Neural cell (in vitro differentiated cells): Measurements from ENCODE around the gene FSCN2. TPM values are rescaled to one million over a fixed set of nuclear protein-coding genes. Genes with fewer than 3 reads are reported as not detected.

ENCODE experiments used
- H2AFZ ChIP-seq: fragments of 200-600, 300-800 bp; sonication (generic), shearing (Covaris generic); 2 replicates; pipeline ENCODE4 v1.6.0; 2014; ENCODE audit warnings: low read depth, mild to moderate bottlenecking, antibody characterized with exemption, low read length, moderate library complexity
- H3F3A ChIP-seq: fragments of 200-600 bp; shearing (Covaris generic); 2 replicates; pipeline ENCODE4 v1.6.1; 2016; ENCODE audit warnings: mild to moderate bottlenecking, moderate library complexity, mixed read lengths, antibody characterized with exemption, low read length; ENCODE audit not compliant: insufficient read depth, poor library complexity, severe bottlenecking
- H3K27ac ChIP-seq: fragments of 200-600, 300-800 bp; sonication (generic), shearing (Covaris generic); 2 replicates; pipeline ENCODE4 v1.5.1; 2014; ENCODE audit warnings: mild to moderate bottlenecking, low read length, moderate library complexity
- H3K27me3 ChIP-seq: fragments of 300-800, 200-600 bp; sonication (generic), shearing (Covaris generic); 2 replicates; pipeline ENCODE4 v1.6.0; 2014; ENCODE audit warnings: mild to moderate bottlenecking, low read depth, low read length, moderate library complexity; ENCODE audit not compliant: insufficient read depth
- H3K36me3 ChIP-seq: fragments of 300-800, 200-600 bp; sonication (generic), shearing (Covaris generic); 2 replicates; pipeline ENCODE4 v1.5.1; 2014; ENCODE audit warnings: mild to moderate bottlenecking, antibody characterized with exemption, low read length, moderate library complexity; ENCODE audit not compliant: insufficient read depth
- H3K4me2 ChIP-seq: fragments of 300-800, 200-600 bp; sonication (generic), shearing (Covaris generic); 2 replicates; pipeline ENCODE4 v1.6.0; 2014; ENCODE audit warnings: mild to moderate bottlenecking, low read length
- H3K4me3 ChIP-seq: fragments of 300-800, 200-600 bp; sonication (generic), shearing (Covaris generic); 2 replicates; pipeline ENCODE4 v1.5.1; 2014; ENCODE audit warnings: mild to moderate bottlenecking, low read length, moderate library complexity
- H3K79me2 ChIP-seq: fragments of 200-600 bp; shearing (Covaris generic); replicated peaks from 2 replicates; pipeline ENCODE4 v1.6.0; 2014; ENCODE audit warnings: mild to moderate bottlenecking, low read length, moderate library complexity; ENCODE audit not compliant: insufficient read depth
- H3K9ac ChIP-seq: fragments of 300-800, 200-600 bp; sonication (generic), shearing (Covaris generic); 2 replicates; pipeline ENCODE4 v1.6.1; 2016; ENCODE audit warnings: mild to moderate bottlenecking, low read length, mixed read lengths
- H3K9me2 ChIP-seq: fragments of 200-600 bp; shearing (Covaris generic); 2 replicates; pipeline ENCODE4 v1.6.1; 2016; ENCODE audit warnings: mild to moderate bottlenecking, low read length, mixed read lengths; ENCODE audit not compliant: insufficient read depth
- H3K9me3 ChIP-seq: fragments of 200-600, 300-800 bp; sonication (generic), shearing (Covaris generic); 2 replicates; pipeline ENCODE4 v1.6.1; 2016; ENCODE audit warnings: mild to moderate bottlenecking, mixed run types, low read length, moderate library complexity, mixed read lengths
- H4K20me1 ChIP-seq: fragments of 200-600 bp; shearing (Covaris generic); 2 replicates; pipeline ENCODE4 v1.6.1; 2016; ENCODE audit warnings: mild to moderate bottlenecking, mixed run types; ENCODE audit not compliant: insufficient read depth
- EP300 ChIP-seq: fragments of 450-650 bp; conservative IDR thresholded peaks from 2 replicates; pipeline ENCODE4 v1.6.1; 2014; ENCODE audit warnings: antibody characterized with exemption, mild to moderate bottlenecking, moderate library complexity; ENCODE audit not compliant: poor library complexity, severe bottlenecking
- EZH2 ChIP-seq: fragments of 200-600, 300-800 bp; shearing (Covaris generic), sonication (generic); IDR thresholded peaks from 2 replicates; pipeline ENCODE4 v1.6.1; 2014; ENCODE audit warnings: antibody characterized with exemption, low read length, borderline replicate concordance, mild to moderate bottlenecking; ENCODE audit not compliant: insufficient read depth, poor library complexity, severe bottlenecking
- MXI1 ChIP-seq: fragments of 450-650 bp; conservative IDR thresholded peaks from 2 replicates; pipeline ENCODE4 v1.6.1; 2014; ENCODE audit warnings: antibody characterized with exemption, mild to moderate bottlenecking; ENCODE audit not compliant: poor library complexity, severe bottlenecking
- POLR2AphosphoS5 ChIP-seq: IDR thresholded peaks from 2 replicates; pipeline ENCODE4 v1.6.1; 2012
- RAD21 ChIP-seq: fragments of 450-650 bp; conservative IDR thresholded peaks from 2 replicates; pipeline ENCODE4 v1.6.1; 2014; ENCODE audit warnings: antibody characterized with exemption, mild to moderate bottlenecking, moderate library complexity
- SMC3 ChIP-seq: fragments of 450-650 bp; conservative IDR thresholded peaks from 2 replicates; pipeline ENCODE4 v1.6.1; 2014; ENCODE audit warnings: antibody characterized with exemption, mild to moderate bottlenecking, moderate library complexity; ENCODE audit not compliant: poor library complexity
- TAF1 ChIP-seq: IDR thresholded peaks from 2 replicates; pipeline ENCODE4 v1.6.1; 2012; ENCODE audit warnings: low read depth
- polyA plus RNA-seq: library from polyadenylated mRNA; depleted of rRNA; stranded (reverse); fragments of >200 nt; gene quantifications from 2 replicates; pipeline ENCODE4 v1.2.3, GENCODE V29; 2014
- TF ChIP-seq, protein P1 (sequence below): IDR thresholded peaks from 2 replicates; pipeline ENCODE4 v1.6.1; 2012; ENCODE audit warnings: borderline replicate concordance
- TF ChIP-seq, protein P2 (sequence below): fragments of 450-650 bp; IDR thresholded peaks from 2 replicates; pipeline ENCODE4 v1.5.1; 2014; ENCODE audit warnings: antibody characterized with exemption, mild to moderate bottlenecking, moderate library complexity; ENCODE audit not compliant: poor library complexity, severe bottlenecking

FSCN2 gene
- polyA plus RNA-seq, 1 donor from 2014 or later, result 4.8 TPM

DNA sequence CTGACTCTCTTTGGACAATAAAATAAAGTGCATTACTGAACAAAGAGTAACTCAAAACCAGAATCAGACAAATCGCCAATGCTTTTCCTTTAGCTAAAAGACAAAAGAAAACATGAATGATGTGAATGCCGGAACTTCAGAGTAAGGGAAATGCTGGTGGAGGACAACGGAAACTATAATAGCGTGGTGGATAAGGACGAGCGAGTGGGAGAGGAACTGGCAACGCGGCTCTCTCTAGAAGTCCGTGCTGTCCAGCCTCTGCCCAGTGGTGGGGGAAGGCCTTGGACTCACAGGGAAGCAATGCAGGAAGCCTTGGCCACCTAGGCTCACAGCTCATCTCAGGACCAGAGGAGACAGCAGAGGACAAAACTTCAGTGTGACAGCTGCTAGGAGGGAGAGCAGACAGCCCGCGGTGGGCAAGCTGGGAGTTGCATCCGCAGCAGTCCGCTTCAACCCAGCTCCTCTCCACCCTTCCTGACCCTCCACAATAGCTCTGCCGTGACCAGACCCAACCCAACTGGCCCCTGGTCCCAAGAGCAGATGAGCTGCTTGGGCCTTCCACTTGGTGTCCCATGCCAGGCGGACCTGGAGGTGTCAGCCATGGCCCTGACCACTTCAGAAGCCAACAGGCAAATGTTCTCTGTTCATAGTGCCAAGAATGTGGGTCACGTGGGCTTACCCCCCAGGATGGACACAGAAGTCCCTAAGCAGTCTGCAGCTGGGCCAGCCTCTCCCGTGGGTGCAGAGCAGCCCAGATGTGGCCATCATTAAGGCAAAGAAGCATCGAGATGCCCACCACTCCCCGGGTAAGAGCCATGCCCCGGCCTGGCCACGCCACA lies 29.3 kb downstream of the FSCN2 start:
- no peak for TF ChIP-seq TAF1
- TF ChIP-seq, protein P1, sequence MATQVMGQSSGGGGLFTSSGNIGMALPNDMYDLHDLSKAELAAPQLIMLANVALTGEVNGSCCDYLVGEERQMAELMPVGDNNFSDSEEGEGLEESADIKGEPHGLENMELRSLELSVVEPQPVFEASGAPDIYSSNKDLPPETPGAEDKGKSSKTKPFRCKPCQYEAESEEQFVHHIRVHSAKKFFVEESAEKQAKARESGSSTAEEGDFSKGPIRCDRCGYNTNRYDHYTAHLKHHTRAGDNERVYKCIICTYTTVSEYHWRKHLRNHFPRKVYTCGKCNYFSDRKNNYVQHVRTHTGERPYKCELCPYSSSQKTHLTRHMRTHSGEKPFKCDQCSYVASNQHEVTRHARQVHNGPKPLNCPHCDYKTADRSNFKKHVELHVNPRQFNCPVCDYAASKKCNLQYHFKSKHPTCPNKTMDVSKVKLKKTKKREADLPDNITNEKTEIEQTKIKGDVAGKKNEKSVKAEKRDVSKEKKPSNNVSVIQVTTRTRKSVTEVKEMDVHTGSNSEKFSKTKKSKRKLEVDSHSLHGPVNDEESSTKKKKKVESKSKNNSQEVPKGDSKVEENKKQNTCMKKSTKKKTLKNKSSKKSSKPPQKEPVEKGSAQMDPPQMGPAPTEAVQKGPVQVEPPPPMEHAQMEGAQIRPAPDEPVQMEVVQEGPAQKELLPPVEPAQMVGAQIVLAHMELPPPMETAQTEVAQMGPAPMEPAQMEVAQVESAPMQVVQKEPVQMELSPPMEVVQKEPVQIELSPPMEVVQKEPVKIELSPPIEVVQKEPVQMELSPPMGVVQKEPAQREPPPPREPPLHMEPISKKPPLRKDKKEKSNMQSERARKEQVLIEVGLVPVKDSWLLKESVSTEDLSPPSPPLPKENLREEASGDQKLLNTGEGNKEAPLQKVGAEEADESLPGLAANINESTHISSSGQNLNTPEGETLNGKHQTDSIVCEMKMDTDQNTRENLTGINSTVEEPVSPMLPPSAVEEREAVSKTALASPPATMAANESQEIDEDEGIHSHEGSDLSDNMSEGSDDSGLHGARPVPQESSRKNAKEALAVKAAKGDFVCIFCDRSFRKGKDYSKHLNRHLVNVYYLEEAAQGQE, result no peak
- no peak for TF ChIP-seq SMC3
- no peak for TF ChIP-seq MXI1
- no peak for TF ChIP-seq RAD21
- TF ChIP-seq EP300, result no peak
- TF ChIP-seq POLR2AphosphoS5, result no peak
- Histone ChIP-seq H4K20me1 (no peaks in the 10 kb centered on the region), H3K9ac (no peak overlapping the region), H3K4me3 (no peak overlapping the region), H2AFZ (no peak overlapping the region), H3K9me2 (no peaks in the 10 kb centered on the region), H3K27me3 (no peaks in the 10 kb centered on the region), H3K27ac (no peak overlapping the region), H3K9me3 (no peaks in the 10 kb centered on the region), H3K4me2 (no peak overlapping the region), H3F3A (no peaks in the 10 kb centered on the region), H3K36me3 (no peaks in the 10 kb centered on the region), H3K79me2 (no peaks in the 10 kb centered on the region)

DNA sequence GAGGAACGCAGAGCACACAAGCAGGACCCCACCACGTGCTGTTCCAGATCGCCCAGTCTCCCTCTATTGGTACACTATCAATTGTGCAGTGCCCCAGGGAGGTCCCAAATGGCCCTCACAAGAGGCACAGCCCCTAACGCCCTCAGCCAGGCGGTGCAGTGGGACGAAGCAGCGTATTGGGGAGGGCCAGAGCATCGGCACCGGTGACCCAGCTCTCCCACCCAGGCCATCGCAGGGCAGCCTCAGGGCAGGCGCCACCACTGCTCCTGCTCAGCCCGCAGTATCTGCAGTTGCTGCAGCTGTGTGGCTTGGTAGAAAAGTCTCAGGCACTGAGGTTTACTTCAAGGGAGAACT lies 29.9 kb downstream of the FSCN2 start:
- no peaks in the 10 kb centered on the region for H3K9me2 ChIP-seq
- H2AFZ ChIP-seq, result no peak overlapping the region
- no peak overlapping the region for H3K9ac ChIP-seq
- H3K27ac ChIP-seq, result no peak overlapping the region
- no peaks in the 10 kb centered on the region for H3K27me3 ChIP-seq
- H3K9me3 ChIP-seq, result no peaks in the 10 kb centered on the region
- H3K4me3 ChIP-seq, result no peak overlapping the region
- H3K4me2 ChIP-seq, result no peak overlapping the region
- TF ChIP-seq, protein P1, result no peak
- no peak for TF ChIP-seq EZH2
- TF ChIP-seq, protein P2, sequence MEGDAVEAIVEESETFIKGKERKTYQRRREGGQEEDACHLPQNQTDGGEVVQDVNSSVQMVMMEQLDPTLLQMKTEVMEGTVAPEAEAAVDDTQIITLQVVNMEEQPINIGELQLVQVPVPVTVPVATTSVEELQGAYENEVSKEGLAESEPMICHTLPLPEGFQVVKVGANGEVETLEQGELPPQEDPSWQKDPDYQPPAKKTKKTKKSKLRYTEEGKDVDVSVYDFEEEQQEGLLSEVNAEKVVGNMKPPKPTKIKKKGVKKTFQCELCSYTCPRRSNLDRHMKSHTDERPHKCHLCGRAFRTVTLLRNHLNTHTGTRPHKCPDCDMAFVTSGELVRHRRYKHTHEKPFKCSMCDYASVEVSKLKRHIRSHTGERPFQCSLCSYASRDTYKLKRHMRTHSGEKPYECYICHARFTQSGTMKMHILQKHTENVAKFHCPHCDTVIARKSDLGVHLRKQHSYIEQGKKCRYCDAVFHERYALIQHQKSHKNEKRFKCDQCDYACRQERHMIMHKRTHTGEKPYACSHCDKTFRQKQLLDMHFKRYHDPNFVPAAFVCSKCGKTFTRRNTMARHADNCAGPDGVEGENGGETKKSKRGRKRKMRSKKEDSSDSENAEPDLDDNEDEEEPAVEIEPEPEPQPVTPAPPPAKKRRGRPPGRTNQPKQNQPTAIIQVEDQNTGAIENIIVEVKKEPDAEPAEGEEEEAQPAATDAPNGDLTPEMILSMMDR, result no peak
- no peak for TF ChIP-seq SMC3
- no peak for TF ChIP-seq RAD21
- TF ChIP-seq EP300, result no peak
- no peak for TF ChIP-seq POLR2AphosphoS5
- TF ChIP-seq MXI1, result no peak
- no peak for TF ChIP-seq TAF1
- no peaks in the 10 kb centered on the region for H3K79me2 ChIP-seq
- no peaks in the 10 kb centered on the region for H3K36me3 ChIP-seq
- no peaks in the 10 kb centered on the region for H4K20me1 ChIP-seq
- H3F3A ChIP-seq, result no peaks in the 10 kb centered on the region
